AML-193 (cell line): ENCODE measurements around the gene SSH2.

Source experiments
- DNase-seq, 2 experiments: peaks; one replicate each; lab custom pipeline; 2025; lab: John Stamatoyannopoulos, UW

Gene SSH2

GRCh38 chr17:29624586-29624985, 305.4 kb downstream of the SSH2 start:
- no peak for DNase-seq

- no peak for DNase-seq
These were observed 306.8 kb downstream of the SSH2 start for GRCh38 chr17:29623283-29623647.

DNA sequence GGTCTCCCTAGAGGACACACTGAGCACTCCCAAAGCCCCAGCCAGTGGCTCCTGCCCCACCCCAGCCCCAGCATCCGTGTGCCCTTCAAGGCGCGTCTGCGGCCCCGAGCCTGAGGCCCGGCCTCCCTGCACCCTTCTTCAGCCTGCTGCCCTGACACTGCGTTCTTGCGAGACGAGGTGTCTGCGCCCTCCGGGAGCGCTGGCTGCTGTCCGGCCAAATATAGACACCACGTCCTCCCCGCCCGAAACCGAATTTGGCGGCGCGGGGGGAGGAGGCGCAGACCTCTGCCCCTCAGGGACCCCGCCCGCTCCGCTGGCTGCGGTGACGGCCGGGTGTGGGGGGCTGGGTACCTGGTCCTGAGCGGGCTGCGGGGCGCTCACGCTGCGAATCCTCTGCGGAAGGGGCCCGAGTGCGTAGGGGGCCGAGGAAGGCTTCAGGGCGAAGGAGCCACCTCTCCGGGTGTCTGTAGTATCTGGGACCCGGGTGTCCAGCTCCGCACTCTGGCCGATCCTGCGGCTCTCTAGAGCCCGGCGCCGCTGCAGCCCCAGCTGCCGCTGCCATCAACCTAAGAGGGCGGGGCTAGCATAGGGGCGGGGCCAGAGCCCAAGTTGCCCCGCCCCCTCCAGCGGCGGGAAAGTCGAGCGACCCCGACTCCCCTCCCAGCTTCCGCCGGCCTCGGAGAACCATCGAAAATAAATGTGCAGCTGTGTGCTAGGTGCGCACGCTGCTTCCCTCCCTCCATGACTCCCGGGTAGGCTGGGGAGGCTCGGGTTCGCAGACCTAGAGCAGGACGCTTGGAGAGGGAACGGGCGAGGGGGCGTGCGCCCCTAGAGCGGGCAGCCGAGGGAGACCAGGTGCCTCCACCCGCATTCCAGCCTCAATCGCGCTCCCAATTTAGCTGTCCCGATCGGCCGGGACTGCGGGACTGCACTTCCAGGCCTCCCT, 307.4 kb downstream of the SSH2 start, which contains the start of gene CORO6:
Gene CORO6, minus strand, starts transcription at position 576 of the 946 bp plus-strand sequence. CDS start 1,491 bp downstream, outside the sequence.
- peak; percentile 24 to 48 for DNase-seq

DNA sequence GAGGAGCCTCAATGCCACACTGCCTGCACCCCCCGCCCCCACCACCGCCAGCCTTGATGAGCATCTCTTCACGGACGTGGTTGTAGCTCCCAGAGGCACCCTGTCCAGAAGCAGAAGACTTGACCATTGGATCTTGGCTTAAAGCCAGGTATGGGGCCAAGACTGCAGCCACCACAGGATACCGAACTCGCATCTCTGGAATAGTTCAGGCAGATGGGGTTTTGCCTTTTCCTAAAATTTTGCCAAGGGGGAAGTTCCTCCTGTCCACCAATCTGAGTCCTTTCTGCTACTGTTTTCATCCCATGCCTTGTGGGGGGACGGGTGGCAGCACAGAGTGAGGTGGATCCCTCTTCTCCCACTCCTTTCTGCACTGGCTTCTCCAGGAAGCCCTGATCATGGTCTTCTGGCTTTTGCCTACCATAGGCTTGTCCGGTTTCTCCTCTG, 308.3 kb downstream of the SSH2 start:
- DNase-seq = no peak

DNA sequence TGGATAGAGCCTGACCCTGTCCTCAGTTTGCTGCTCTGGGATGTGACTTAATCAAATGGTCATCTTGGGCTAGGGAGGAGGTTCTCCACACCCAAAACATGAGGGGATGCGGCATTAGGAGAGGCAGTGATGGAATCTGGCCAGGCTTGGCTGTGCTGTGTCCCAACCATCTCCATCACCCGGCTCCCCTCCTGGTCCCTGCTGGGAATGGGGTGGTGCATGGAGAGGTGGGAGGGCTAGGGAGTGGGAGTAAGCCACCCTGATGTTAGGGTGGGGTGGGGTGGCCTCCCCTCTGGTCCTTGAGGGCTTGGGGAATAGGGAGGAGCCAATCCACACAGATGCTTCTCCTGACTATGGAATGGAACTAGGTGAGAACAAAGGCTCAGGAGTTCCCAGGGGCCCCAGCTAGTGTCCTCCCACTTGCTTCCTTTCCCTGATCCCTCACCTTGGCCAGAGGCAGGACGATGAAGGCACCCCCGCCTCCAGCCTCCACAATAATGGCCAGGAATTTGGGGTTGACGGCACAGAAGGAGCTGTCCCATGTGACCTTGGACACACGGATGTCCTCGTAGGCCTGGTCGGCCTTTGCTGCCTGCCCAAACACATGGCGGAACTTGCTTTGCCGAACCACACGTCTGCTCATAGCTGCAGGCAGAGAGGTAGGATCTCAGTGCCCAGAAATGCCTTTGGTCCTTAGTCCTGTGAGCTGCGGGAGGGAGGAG, 309.1 kb downstream of the SSH2 start:
- no peak for DNase-seq

- DNase-seq = no peak
These were observed 309.8 kb downstream of the SSH2 start for GRCh38 chr17:29620271-29620670.

DNA sequence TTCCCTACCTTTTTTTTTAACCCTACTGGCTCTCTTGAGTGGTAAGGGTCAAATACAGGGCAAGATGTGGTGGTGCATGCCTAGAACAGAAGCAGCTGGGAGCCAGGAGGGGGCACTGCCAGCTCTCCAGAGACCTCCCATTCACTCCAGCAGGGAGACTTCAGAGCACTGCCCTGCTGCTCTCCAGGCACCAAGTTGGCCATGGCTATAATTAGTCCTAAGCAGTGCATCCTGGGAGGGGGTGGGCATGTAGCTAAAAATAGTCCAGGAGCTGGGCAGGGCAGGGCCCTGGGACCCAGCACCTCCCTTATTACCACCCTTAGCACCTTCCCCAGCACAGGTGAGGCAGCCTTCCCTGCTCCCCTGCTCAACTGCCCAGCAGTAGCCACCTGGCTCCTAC, 310.8 kb downstream of the SSH2 start:
- peak; percentile 41 to 60 for DNase-seq

- no peak for DNase-seq
These were observed 311.6 kb downstream of the SSH2 start for GRCh38 chr17:29618272-29619065.

- peak; percentile 86 to 89 for DNase-seq
These were observed 312.4 kb downstream of the SSH2 start for GRCh38 chr17:29617481-29618271.

- peak; percentile 92 to 97 for DNase-seq
These were observed 312.9 kb downstream of the SSH2 start for GRCh38 chr17:29617125-29617480.

GRCh38 chr17:29616300-29617048, 313.6 kb downstream of the SSH2 start:
- no peak for DNase-seq

DNA sequence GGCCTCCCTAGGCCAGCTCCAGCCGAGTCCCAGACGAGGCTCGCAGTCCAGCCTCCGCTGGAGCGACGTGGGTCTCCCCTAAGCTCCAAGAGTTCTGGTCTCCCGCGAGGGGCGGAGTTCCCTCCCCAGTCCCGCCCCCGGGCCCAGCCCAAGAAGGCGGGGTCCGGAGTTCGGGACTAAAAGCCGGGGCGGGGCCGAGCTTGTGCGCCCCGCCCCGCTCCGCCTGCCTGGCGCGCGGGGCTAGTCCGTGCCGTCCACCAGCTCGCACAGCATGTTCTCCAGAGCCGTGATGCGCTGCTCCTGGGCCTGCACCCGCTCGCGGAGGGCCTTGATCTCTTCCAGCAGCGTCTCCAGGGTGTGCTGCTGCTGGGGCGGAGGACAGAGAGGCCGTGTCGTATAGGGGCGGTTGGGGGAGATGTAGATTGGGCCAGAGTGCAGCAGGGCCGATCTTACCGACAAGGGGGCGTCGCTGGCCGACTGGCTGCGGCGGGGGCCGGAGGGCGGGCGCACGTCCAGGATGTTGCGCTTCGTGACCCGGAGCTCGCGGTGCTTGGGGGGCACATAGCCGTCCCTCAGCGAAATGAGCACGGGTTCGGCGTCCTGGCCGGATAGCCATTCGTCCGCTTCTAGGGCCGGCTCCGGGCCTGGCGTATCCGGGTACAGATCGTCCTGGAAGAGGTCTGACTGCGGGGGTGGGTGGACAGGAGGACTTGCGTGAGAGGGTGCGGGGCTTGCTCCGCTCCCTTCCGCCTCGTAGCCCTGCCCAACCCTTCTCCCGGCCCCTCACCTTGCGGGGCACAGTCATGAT, 314.3 kb downstream of the SSH2 start:
- DNase-seq = peak; percentile 87 to 90

DNA sequence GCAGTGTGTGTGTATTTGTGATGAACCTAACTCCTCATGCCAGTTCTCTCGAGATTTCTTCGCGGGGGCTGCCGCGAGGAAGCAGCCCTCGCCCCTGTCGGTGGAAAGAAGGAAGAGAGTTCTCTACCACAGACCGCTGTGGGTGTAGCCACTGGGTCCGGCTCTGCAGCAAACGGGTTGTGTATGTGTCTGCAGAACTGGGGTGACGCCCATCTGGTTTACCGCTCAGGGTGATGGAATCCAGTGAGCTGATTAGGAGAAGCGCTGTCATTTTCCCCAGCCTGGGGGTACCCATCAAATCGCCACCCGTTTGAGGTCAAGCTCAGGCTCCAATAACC, 315.0 kb downstream of the SSH2 start:
- DNase-seq = peak; percentile 31 to 38

DNA sequence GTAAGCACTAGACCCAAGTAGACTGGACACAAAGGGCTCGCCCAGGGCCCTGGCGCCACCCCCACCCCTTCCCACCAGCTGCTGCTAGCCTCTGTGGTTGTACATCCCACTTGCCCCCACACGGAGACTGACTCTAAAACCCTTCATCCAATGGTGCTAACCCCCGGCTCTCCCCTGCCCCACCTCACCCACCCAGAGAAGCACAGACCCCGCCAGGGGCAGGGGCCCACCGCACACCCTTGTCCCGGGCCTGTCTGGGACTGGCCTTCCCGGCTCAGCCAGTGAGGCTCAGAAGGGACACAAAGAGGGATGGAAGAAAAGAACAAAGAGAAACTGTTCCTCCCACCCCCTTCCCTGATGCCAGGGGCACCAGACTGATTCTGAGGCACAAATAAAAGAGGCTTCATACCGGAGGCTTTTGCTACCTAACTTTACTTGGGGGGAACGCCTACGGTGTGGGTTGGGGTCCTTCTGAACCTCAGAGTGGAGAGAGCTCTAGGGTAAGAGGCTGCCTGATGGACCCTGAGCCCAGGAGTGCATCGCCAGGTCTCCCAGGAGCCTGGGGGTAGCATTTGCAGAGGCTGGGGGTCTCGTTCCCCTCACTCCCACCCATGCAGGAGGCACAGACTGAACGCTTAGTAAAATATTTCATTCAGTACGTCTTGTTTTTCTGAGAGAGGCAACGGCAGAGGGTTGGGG, 315.5 kb downstream of the SSH2 start:
- DNase-seq = no peak

GRCh38 chr17:29613856-29614255, 316.2 kb downstream of the SSH2 start:
- no peak for DNase-seq

- DNase-seq = no peak
These were observed 316.6 kb downstream of the SSH2 start for GRCh38 chr17:29613352-29613837.

- DNase-seq = no peak
These were observed 317.4 kb downstream of the SSH2 start for GRCh38 chr17:29612404-29613280.

DNA sequence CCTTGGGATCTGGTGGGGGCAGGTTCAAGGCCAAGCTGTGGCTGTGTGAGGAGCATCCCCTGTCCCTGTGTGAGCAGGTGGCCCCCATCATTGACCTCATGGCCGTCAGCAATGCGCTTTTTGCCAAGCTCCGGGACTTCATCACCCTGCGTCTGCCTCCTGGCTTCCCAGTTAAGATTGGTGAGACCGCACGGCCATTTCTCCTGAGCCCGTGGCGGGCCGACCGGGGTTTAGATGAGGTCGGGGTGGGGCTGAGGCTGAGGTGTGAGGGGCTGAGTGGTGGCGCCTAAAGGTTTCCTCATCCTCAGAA, 318.0 kb downstream of the SSH2 start:
- no peak for DNase-seq
